GM20431 (cell line): ENCODE results near the gene CDC16.
"Not testable (repeated sequence)": the region's sequence is repeated elsewhere in the genome, so short reads cannot be mapped to it uniquely, and the experiment has no call there.

Experiments used
- in situ Hi-C: fragments of 300-500 bp; cut with MseI, MboI; formaldehyde crosslinking; loops from one replicate; pipeline ENCODE4 v1.15.0; 2020; ENCODE audit warnings: low sequenced_read_pairs; ENCODE audit not compliant: unreplicated experiment

The CDC16 gene

GRCh38 chr13:114234645-114235421 is at the start of gene CDC16:
CDC16 (plus strand) TSS chr13:114234897; CDS start chr13:114235085, 188 bp downstream.
- in situ Hi-C loops = no loop called here

GRCh38 chr13:114185182-114185971 is 49.3 kb upstream of the CDC16 start:
- in situ Hi-C loops = no loop called here

GRCh38 chr13:114194853-114195252 is 39.8 kb upstream of the CDC16 start:
- in situ Hi-C loops = no loop called here

- in situ Hi-C loops = no loop called here
These were observed 38.1 kb upstream of the CDC16 start for GRCh38 chr13:114196629-114197028.

- in situ Hi-C loops = no loop called here
These were observed 36.1 kb upstream of the CDC16 start for GRCh38 chr13:114198556-114198955.

- in situ Hi-C loops = not testable (repeated sequence)
These were observed 35.2 kb upstream of the CDC16 start for GRCh38 chr13:114199526-114199925.

- in situ Hi-C loops = no loop called here
These were observed 34.7 kb upstream of the CDC16 start for GRCh38 chr13:114199954-114200353.

GRCh38 chr13:114200399-114200911 is 34.2 kb upstream of the CDC16 start:
- in situ Hi-C loops = no loop called here

GRCh38 chr13:114202581-114202980 is 32.1 kb upstream of the CDC16 start:
- in situ Hi-C loops = no loop called here

- in situ Hi-C loops = no loop called here
These were observed 31.2 kb upstream of the CDC16 start for GRCh38 chr13:114203536-114203935.

- in situ Hi-C loops = no loop called here
These were observed 29.8 kb upstream of the CDC16 start for GRCh38 chr13:114204894-114205293.

- in situ Hi-C loops = no loop called here
These were observed 26.6 kb upstream of the CDC16 start for GRCh38 chr13:114208134-114208533.

GRCh38 chr13:114211446-114212157 is 23.1 kb upstream of the CDC16 start:
- in situ Hi-C loops = no loop called here

GRCh38 chr13:114212158-114212495 is 22.6 kb upstream of the CDC16 start:
- in situ Hi-C loops = no loop called here

- in situ Hi-C loops = no loop called here
These were observed 20.7 kb upstream of the CDC16 start for GRCh38 chr13:114213980-114214379.

GRCh38 chr13:114219392-114219791 is 15.3 kb upstream of the CDC16 start:
- in situ Hi-C loops = no loop called here

GRCh38 chr13:114222461-114222968 is 12.2 kb upstream of the CDC16 start:
- in situ Hi-C loops = no loop called here

GRCh38 chr13:114224201-114224600 is 10.5 kb upstream of the CDC16 start:
- in situ Hi-C loops = no loop called here

- in situ Hi-C loops = no loop called here
These were observed 9.1 kb upstream of the CDC16 start for GRCh38 chr13:114225610-114226009.

- in situ Hi-C loops = no loop called here
These were observed 8.6 kb upstream of the CDC16 start for GRCh38 chr13:114226088-114226487.
